H9 (cell line): ENCODE results near the gene NACC1. TPM values are rescaled to one million over a fixed set of nuclear protein-coding genes. Genes with fewer than 3 reads are reported as not detected.

Experiments used
- DNase-seq: peaks from one replicate; pipeline ENCODE4 v3.0.0-alpha.2; 2017
- H2AFZ ChIP-seq: one replicate; pipeline ENCODE4 v1.6.1; 2013; ENCODE audit warnings: mild to moderate bottlenecking, low read length, control low read depth, moderate library complexity
- H2AK5ac ChIP-seq: 2 replicates; pipeline ENCODE4 v1.6.1; 2013; ENCODE audit warnings: low read length, control low read depth, mixed read lengths; ENCODE audit not compliant: insufficient read length
- H2BK120ac ChIP-seq: one replicate; pipeline ENCODE4 v1.6.1; 2013; ENCODE audit warnings: low read depth, mild to moderate bottlenecking, low read length, control low read depth, inconsistent platforms; ENCODE audit not compliant: poor library complexity, severe bottlenecking
- H2BK12ac ChIP-seq: 2 replicates; pipeline ENCODE4 v1.6.1; 2013; ENCODE audit warnings: low read length, control low read depth, mixed read lengths, low read depth; ENCODE audit not compliant: insufficient read length
- H2BK15ac ChIP-seq: 2 replicates; pipeline ENCODE4 v1.6.1; 2013; ENCODE audit warnings: low read depth, low read length, control low read depth
- H2BK20ac ChIP-seq: one replicate; pipeline ENCODE4 v1.6.1; 2013; ENCODE audit warnings: low read depth, mild to moderate bottlenecking, low read length, control low read depth, inconsistent platforms; ENCODE audit not compliant: poor library complexity, severe bottlenecking
- H2BK5ac ChIP-seq: 2 replicates; pipeline ENCODE4 v1.6.1; 2013; ENCODE audit warnings: low read length, control low read depth, mixed read lengths; ENCODE audit not compliant: insufficient read length
- H3K14ac ChIP-seq: 2 replicates; pipeline ENCODE4 v1.6.1; 2013; ENCODE audit warnings: low read length, control low read depth; ENCODE audit not compliant: insufficient read depth
- H3K18ac ChIP-seq: 2 replicates; pipeline ENCODE4 v1.6.1; 2013; ENCODE audit warnings: low read depth, mild to moderate bottlenecking, mixed read lengths, low read length, control low read depth; ENCODE audit not compliant: insufficient read length
- H3K23ac ChIP-seq: 2 replicates; pipeline ENCODE4 v1.6.1; 2013; ENCODE audit warnings: low read length, control low read depth, mixed read lengths, low read depth; ENCODE audit not compliant: insufficient read length
- H3K23me2 ChIP-seq: 2 replicates; pipeline ENCODE4 v1.6.1; 2013; ENCODE audit warnings: low read depth, mild to moderate bottlenecking, mixed read lengths, low read length, control low read depth; ENCODE audit not compliant: insufficient read length, poor library complexity, severe bottlenecking
- H3K27ac ChIP-seq: 2 replicates; pipeline ENCODE4 v1.5.1; 2013; ENCODE audit warnings: low read length, control low read depth, mixed read lengths, low read depth; ENCODE audit not compliant: insufficient read length
- H3K27me3 ChIP-seq: 2 replicates; pipeline ENCODE4 v1.6.1; 2013; ENCODE audit warnings: low read length, control low read depth, inconsistent platforms; ENCODE audit not compliant: insufficient read depth
- H3K4ac ChIP-seq: 2 replicates; pipeline ENCODE4 v1.6.1; 2013; ENCODE audit warnings: low read depth, mild to moderate bottlenecking, control low read depth, inconsistent platforms, low read length, moderate library complexity
- H3K4me1 ChIP-seq: 2 replicates; pipeline ENCODE4 v1.6.1; 2013; ENCODE audit warnings: low read length, control low read depth, inconsistent platforms; ENCODE audit not compliant: insufficient read depth
- H3K4me2 ChIP-seq: 2 replicates; pipeline ENCODE4 v1.6.1; 2013; ENCODE audit warnings: low read length, control low read depth, mixed read lengths; ENCODE audit not compliant: insufficient read length, insufficient read depth
- H3K56ac ChIP-seq: 2 replicates; pipeline ENCODE4 v1.6.1; 2013; ENCODE audit warnings: low read depth, mild to moderate bottlenecking, mixed read lengths, low read length, control low read depth; ENCODE audit not compliant: insufficient read length
- H3K79me1 ChIP-seq: 2 replicates; pipeline ENCODE4 v1.6.1; 2013; ENCODE audit warnings: low read depth, mild to moderate bottlenecking, moderate library complexity, low read length, control low read depth, inconsistent platforms; ENCODE audit not compliant: insufficient read depth, poor library complexity, severe bottlenecking
- H3K79me2 ChIP-seq: 2 replicates; pipeline ENCODE4 v1.6.1; 2013; ENCODE audit warnings: low read length, control low read depth, inconsistent platforms; ENCODE audit not compliant: insufficient read depth
- H3K9ac ChIP-seq: 2 replicates; pipeline ENCODE4 v1.6.1; 2013; ENCODE audit warnings: low read length, control low read depth, mixed read lengths; ENCODE audit not compliant: insufficient read length; ENCODE audit errors: extremely low read depth
- H3K9me3 ChIP-seq: one replicate; pipeline ENCODE4 v1.6.1; 2013; ENCODE audit warnings: low read depth, low read length, inconsistent platforms; ENCODE audit not compliant: control insufficient read depth
- H3T11ph ChIP-seq: one replicate; pipeline ENCODE4 v1.6.1; 2013; ENCODE audit warnings: mild to moderate bottlenecking, low read length, control low read depth, inconsistent platforms
- H4K20me1 ChIP-seq: one replicate; pipeline ENCODE4 v1.6.1; 2013; ENCODE audit not compliant: control insufficient read depth, insufficient read length, insufficient read depth
- H4K5ac ChIP-seq: 2 replicates; pipeline ENCODE4 v1.6.1; 2013; ENCODE audit warnings: low read depth, mild to moderate bottlenecking, mixed read lengths, low read length, control low read depth; ENCODE audit not compliant: insufficient read length
- H4K8ac ChIP-seq: replicated peaks from 2 replicates; pipeline ENCODE4 v1.6.1; 2013; ENCODE audit warnings: low read length, control low read depth, mixed read lengths, low read depth; ENCODE audit not compliant: insufficient read length
- H4K91ac ChIP-seq: 2 replicates; pipeline ENCODE4 v1.6.1; 2013; ENCODE audit warnings: low read depth, mild to moderate bottlenecking, moderate library complexity, mixed read lengths, low read length, control low read depth; ENCODE audit not compliant: insufficient read length
- H3K27ac Mint-ChIP-seq, 3 experiments: 2 replicates in 2 of 3; 3 replicates in 1 of 3; pipeline ENCODE4 v1.8.0; 2020 to 2021; ENCODE audit warnings: mixed read lengths in 3 of 3, mild to moderate bottlenecking in 1 of 3, moderate library complexity in 1 of 3
- H3K27me3 Mint-ChIP-seq: 2 replicates; pipeline ENCODE4 v1.8.0; 2021; ENCODE audit warnings: low read depth, mild to moderate bottlenecking, moderate library complexity, mixed read lengths
- H3K36me3 Mint-ChIP-seq, 3 experiments: 2 replicates in 2 of 3; 3 replicates in 1 of 3; pipeline ENCODE4 v1.8.0; 2020 to 2021; ENCODE audit warnings: low read depth in 3 of 3, mixed read lengths in 3 of 3; ENCODE audit not compliant: insufficient read depth in 1 of 3
- H3K4me1 Mint-ChIP-seq, 2 experiments: 2 replicates each; pipeline ENCODE4 v1.8.0; 2020; ENCODE audit warnings: mixed read lengths in 2 of 2
- H3K4me3 Mint-ChIP-seq, 2 experiments: 2 replicates in 1 of 2; 3 replicates in 1 of 2; pipeline ENCODE4 v1.8.0; 2020 to 2021; ENCODE audit warnings: mild to moderate bottlenecking in 2 of 2, mixed read lengths in 2 of 2, moderate library complexity in 1 of 2
- H3K9me3 Mint-ChIP-seq, 2 experiments: 2 replicates in 1 of 2; 3 replicates in 1 of 2; pipeline ENCODE4 v1.8.0; 2020; ENCODE audit warnings: mild to moderate bottlenecking in 2 of 2, mixed read lengths in 2 of 2, moderate library complexity in 1 of 2
- WGBS: extraction: QIAGEN DNeasy Blood & Tissue Kit; methylation state at CpG from one replicate; pipeline ENCODE4 v1.1.7; 2013; ENCODE audit warnings: missing lambda C conversion rate, low lambda C conversion rate, mixed read lengths; ENCODE audit not compliant: insufficient read length; ENCODE audit errors: extremely low coverage; 5-methylcytosine and 5-hydroxymethylcytosine counted together
- long read RNA-seq: library from polyadenylated mRNA; unstranded; transcript quantifications from one replicate; pipeline ENCODE4 v2.0.0, GENCODE V29; 2020
- total RNA-seq: library from RNA; stranded (reverse); gene quantifications from 2 replicates; pipeline ENCODE4 v1.2.1, GENCODE V29; 2021
- TF ChIP-seq, protein P1 (sequence below): fragments of 200-600 bp; sonication (generic); conservative IDR thresholded peaks from 3 replicates; pipeline ENCODE4 v1.8.0; 2021; ENCODE audit warnings: antibody characterized with exemption, mild to moderate bottlenecking

Gene NACC1
- total RNA-seq, result 198 and 210 TPM in 2 replicates
- long read RNA-seq, partial matches to known transcripts, result 0 of 27 reads
- long read RNA-seq, other reads (novel, unspliced or antisense), result 27 of 27 reads

DNA sequence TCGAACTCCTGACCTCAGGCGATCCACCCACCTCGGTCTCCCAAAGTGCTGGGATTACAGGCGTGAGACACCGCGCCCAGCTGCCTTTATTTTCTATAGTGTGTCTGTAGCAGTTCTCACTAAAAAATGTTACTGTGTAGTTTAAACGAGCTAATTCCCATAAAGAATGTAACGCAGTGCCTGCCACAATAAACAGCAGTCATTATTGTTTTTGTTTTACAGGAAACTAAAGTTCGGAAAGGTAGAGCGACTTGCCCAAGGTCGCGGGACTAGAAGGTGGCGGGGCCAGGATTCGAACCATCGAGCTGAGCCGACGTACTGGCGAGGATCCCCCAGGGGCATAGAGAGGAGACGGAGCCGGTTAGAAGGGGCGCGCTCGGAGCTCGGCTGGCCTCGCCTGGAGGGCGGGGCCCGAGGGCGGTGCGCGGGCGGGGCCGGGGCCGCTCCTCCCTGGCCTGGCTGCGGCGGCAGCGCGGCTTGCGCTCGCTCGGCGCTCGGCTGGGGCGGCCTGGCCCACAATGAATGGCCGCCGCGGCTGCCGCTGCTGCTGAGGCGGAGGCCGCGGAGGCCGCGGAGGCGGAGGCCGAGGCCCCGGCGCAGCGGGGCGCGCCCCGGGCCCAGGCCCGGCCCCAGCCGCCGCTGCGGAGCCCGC lies at the start of gene NACC1:
NACC1 (plus strand) TSS at position 493 of the 652 bp plus-strand sequence. CDS start 16,944 bp downstream, outside the sequence.
- no CpG with 5 or more reads among the region's 65 CpGs for WGBS
- H3K4me1 Mint-ChIP-seq, result peaks cover 47 to 49% of the 10 kb centered on the region in 2 experiments
- Histone ChIP-seq H3K14ac (peak within 1 kb of the TSS; percentile 94), H4K5ac (no peak within 1 kb of the TSS), H3K79me1 (no peaks in the 10 kb centered on the region), H3K23me2 (peaks cover 11% of the 10 kb centered on the region), H3K9me3 (no peaks in the 10 kb centered on the region), H2AK5ac (no peak within 1 kb of the TSS), H3K79me2 (peaks cover 49% of the 10 kb centered on the region), H2BK12ac (peak within 1 kb of the TSS; percentile 53), H3T11ph (no peak within 1 kb of the TSS), H3K56ac (no peak within 1 kb of the TSS), H2BK120ac (no peak within 1 kb of the TSS), H2AFZ (no peak within 1 kb of the TSS), H2BK5ac (no peak within 1 kb of the TSS), H3K27me3 (no peaks in the 10 kb centered on the region), H3K9ac (peak within 1 kb of the TSS; percentile 84), H3K23ac (no peak within 1 kb of the TSS), H3K4me2 (peak within 1 kb of the TSS; percentile 69), H4K8ac (no peak within 1 kb of the TSS), H4K20me1 (no peaks in the 10 kb centered on the region), H4K91ac (no peak within 1 kb of the TSS), H2BK20ac (no peak within 1 kb of the TSS), H3K4me1 (peaks cover 11% of the 10 kb centered on the region; the same call in 1 of the 2 replicates), H2BK15ac (no peak within 1 kb of the TSS), H3K18ac (peak within 1 kb of the TSS; percentile 94), H3K4ac (no peak within 1 kb of the TSS; the same call in 1 of the 2 replicates), H3K27ac (no peak within 1 kb of the TSS)
- peak within 1 kb of the TSS; percentile 98 to 100 for H3K4me3 Mint-ChIP-seq
- H3K9me3 Mint-ChIP-seq, result peaks cover 0 to 1% of the 10 kb centered on the region in 2 experiments; a peak in 2 of 5 replicates
- H3K27me3 Mint-ChIP-seq, result no peaks in the 10 kb centered on the region
- peaks cover 7 to 53% (median 43%) of the 10 kb centered on the region in 3 experiments; a peak in 6 of 7 replicates for H3K36me3 Mint-ChIP-seq
- H3K27ac Mint-ChIP-seq, result peak within 1 kb of the TSS; percentile 87 to 99 (median 99); a peak in 5 of 7 replicates
- TF ChIP-seq, protein P1, sequence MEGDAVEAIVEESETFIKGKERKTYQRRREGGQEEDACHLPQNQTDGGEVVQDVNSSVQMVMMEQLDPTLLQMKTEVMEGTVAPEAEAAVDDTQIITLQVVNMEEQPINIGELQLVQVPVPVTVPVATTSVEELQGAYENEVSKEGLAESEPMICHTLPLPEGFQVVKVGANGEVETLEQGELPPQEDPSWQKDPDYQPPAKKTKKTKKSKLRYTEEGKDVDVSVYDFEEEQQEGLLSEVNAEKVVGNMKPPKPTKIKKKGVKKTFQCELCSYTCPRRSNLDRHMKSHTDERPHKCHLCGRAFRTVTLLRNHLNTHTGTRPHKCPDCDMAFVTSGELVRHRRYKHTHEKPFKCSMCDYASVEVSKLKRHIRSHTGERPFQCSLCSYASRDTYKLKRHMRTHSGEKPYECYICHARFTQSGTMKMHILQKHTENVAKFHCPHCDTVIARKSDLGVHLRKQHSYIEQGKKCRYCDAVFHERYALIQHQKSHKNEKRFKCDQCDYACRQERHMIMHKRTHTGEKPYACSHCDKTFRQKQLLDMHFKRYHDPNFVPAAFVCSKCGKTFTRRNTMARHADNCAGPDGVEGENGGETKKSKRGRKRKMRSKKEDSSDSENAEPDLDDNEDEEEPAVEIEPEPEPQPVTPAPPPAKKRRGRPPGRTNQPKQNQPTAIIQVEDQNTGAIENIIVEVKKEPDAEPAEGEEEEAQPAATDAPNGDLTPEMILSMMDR, result no peak
- peak; percentile 93 for DNase-seq
